CD4-positive, alpha-beta memory T cell (primary cell): ENCODE measurements around the gene BIVM. TPM values are rescaled to one million over a fixed set of nuclear protein-coding genes. Genes with fewer than 3 reads are reported as not detected.

ENCODE experiments used
- CTCF ChIA-PET: fragments of 350-600 bp; sonication (Branson Sonifier 250); formaldehyde crosslinking; loops from one replicate; lab custom pipeline; 2021; ENCODE audit warnings: inconsistent platforms; ENCODE audit not compliant: partially characterized antibody; lab: Charles Lee
- POLR2A ChIA-PET: fragments of 350-600 bp; sonication (Branson Sonifier 250); formaldehyde crosslinking; loops from one replicate; lab custom pipeline; 2021; ENCODE audit not compliant: partially characterized antibody; lab: Charles Lee
- DNase-seq, 5 donors: peaks; one replicate each; pipeline versions ENCODE4 v3.0.0 to v3.0.0-alpha.2; 2020 to 2022; ENCODE audit warnings: mixed read lengths in 1 of 5
- H3K27ac ChIP-seq: one replicate; pipeline ENCODE4 v1.7.0; 2013; ENCODE audit warnings: low read depth, low read length
- H3K27me3 ChIP-seq: 2 replicates; pipeline ENCODE4 v1.7.0; 2013; ENCODE audit warnings: mild to moderate bottlenecking, low read length, moderate library complexity; ENCODE audit not compliant: insufficient read depth
- H3K36me3 ChIP-seq: 2 replicates; pipeline ENCODE4 v1.7.0; 2013; ENCODE audit warnings: mild to moderate bottlenecking, low read length, moderate library complexity; ENCODE audit not compliant: insufficient read depth
- H3K4me1 ChIP-seq: 2 replicates; pipeline ENCODE4 v1.7.0; 2013; ENCODE audit warnings: mild to moderate bottlenecking, low read length, moderate library complexity; ENCODE audit not compliant: insufficient read depth
- H3K4me3 ChIP-seq, 2 donors: one replicate each; pipeline ENCODE4 v1.7.0; 2013; ENCODE audit warnings: low read length in 2 of 2, mild to moderate bottlenecking in 1 of 2
- H3K9me3 ChIP-seq, 2 donors: one replicate each; pipeline ENCODE4 v1.7.0; 2013; ENCODE audit warnings: low read length in 2 of 2, control low read depth in 1 of 2; ENCODE audit not compliant: control insufficient read depth in 1 of 2
- H3K27ac Mint-ChIP-seq, 7 donors: one replicate each; pipeline ENCODE4 v1.8.0; 2020 to 2021; ENCODE audit warnings: mixed read lengths in 7 of 7, mild to moderate bottlenecking in 6 of 7, inconsistent platforms in 3 of 7, moderate library complexity in 3 of 7
- H3K27me3 Mint-ChIP-seq, 2 donors: one replicate each; pipeline ENCODE4 v1.8.0; 2020 to 2021; ENCODE audit warnings: mixed read lengths in 2 of 2
- H3K36me3 Mint-ChIP-seq, 2 donors: one replicate each; pipeline ENCODE4 v1.8.0; 2020 to 2021; ENCODE audit warnings: mixed read lengths in 2 of 2, inconsistent platforms in 1 of 2, mild to moderate bottlenecking in 1 of 2
- H3K4me1 Mint-ChIP-seq, 4 donors: one replicate each; pipeline ENCODE4 v1.8.0; 2020 to 2021; ENCODE audit warnings: mixed read lengths in 4 of 4, mild to moderate bottlenecking in 1 of 4
- H3K4me3 Mint-ChIP-seq, 8 donors: one replicate each; pipeline ENCODE4 v1.8.0; 2020 to 2021; ENCODE audit warnings: mixed read lengths in 8 of 8, mild to moderate bottlenecking in 7 of 8, moderate library complexity in 6 of 8, inconsistent platforms in 3 of 8
- H3K9me3 Mint-ChIP-seq, 8 donors: one replicate each; pipeline ENCODE4 v1.8.0; 2020 to 2021; ENCODE audit warnings: mixed read lengths in 8 of 8, mild to moderate bottlenecking in 5 of 8, inconsistent platforms in 3 of 8, moderate library complexity in 1 of 8
- intact Hi-C: fragments of 100-400 bp; cut with micrococcal nuclease; formaldehyde crosslinking; loops from one replicate; pipeline ENCODE4 v1.15.1; 2023
- polyA plus RNA-seq, 2 donors: library from polyadenylated mRNA; unstranded; fragments of 300-500 nt; fragmentation: Illumina TruSeq; gene quantifications; one replicate each; pipeline ENCODE4 v1.2.3, GENCODE V29; 2021
- total RNA-seq, 2 experiments: library from RNA; stranded (reverse); gene quantifications; one replicate each; pipeline ENCODE4 v1.2.3, GENCODE V29; 2021

The BIVM gene
- total and polyA plus RNA-seq, 4 experiments from 2014 or later: 7.4 to 10.9 (median 9.8) TPM

DNA sequence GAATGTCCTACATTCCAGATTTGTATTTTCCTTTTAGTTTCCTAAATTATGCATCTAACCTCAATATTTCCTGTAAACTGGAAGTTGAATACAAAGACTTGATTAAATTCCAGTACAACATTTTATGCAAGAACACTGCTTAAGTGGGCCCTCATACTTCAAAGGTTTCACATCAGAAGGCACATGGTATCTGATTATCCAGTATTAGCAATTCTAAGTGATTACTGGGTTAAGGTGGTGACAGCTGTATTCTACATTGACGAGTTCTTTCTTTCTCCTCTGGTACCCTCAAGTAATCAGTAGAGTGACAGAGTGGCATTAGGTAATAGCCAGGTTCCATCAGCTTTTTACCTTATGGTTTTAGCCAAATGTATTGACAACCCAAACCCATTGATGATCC lies 18.3 kb downstream of the BIVM start:
- intact Hi-C loops: no loop called here
- H3K9me3 ChIP-seq: no peaks in the 10 kb centered on the region
- peaks cover 5% of the 10 kb centered on the region for H3K36me3 ChIP-seq
- Mint-ChIP-seq H3K4me3 (no peak overlapping the region), H3K36me3 (peaks cover 31 to 32% of the 10 kb centered on the region in 2 donors), H3K27ac (no peak overlapping the region), H3K27me3 (no peaks in the 10 kb centered on the region), H3K4me1 (peaks cover 3 to 7% (median 6%) of the 10 kb centered on the region in 4 donors), H3K9me3 (peaks cover 0 to 1% (median 0%) of the 10 kb centered on the region in 8 donors)
- DNase-seq: no peak
- H3K27ac ChIP-seq: no peak overlapping the region
- POLR2A ChIA-PET: no interaction called here
- H3K27me3 ChIP-seq: no peaks in the 10 kb centered on the region
- CTCF ChIA-PET: no interaction called here
- no peak overlapping the region for H3K4me3 ChIP-seq
- H3K4me1 ChIP-seq: peaks cover 4% of the 10 kb centered on the region

DNA sequence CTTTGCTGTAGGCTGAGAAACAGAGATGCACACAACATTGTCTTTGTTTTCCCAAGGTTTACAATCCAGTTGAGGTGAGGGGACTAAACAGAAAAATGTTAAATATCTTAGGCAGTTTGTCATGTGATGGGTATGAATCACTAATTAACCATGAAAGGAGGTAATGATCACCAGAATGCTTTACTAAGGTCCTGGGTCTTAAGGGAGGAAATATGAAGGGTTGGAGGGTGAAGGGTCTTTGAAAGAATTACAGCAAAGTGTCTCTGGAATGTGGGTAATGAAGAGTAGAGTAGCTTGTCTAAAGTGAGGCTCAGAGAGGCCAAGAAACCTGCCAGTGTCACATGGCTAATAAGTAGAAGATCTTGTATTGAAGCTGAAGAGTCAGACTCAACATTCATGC lies 19.0 kb downstream of the BIVM start:
- H3K36me3 Mint-ChIP-seq: peaks cover 35 to 36% of the 10 kb centered on the region in 2 donors
- H3K4me1 Mint-ChIP-seq: peaks cover 3 to 7% (median 6%) of the 10 kb centered on the region in 4 donors
- Histone ChIP-seq H3K9me3 (no peaks in the 10 kb centered on the region), H3K27me3 (no peaks in the 10 kb centered on the region), H3K27ac (no peak overlapping the region), H3K4me3 (no peak overlapping the region), H3K36me3 (peaks cover 5% of the 10 kb centered on the region), H3K4me1 (no peaks in the 10 kb centered on the region)
- H3K4me3 Mint-ChIP-seq: no peak overlapping the region
- CTCF ChIA-PET: no interaction called here
- peak overlapping the region in 1 of 7 donors; percentile 38 for H3K27ac Mint-ChIP-seq
- H3K9me3 Mint-ChIP-seq: no peaks in the 10 kb centered on the region
- intact Hi-C loops: no loop called here
- H3K27me3 Mint-ChIP-seq: no peaks in the 10 kb centered on the region
- POLR2A ChIA-PET: no interaction called here
- no peak for DNase-seq

DNA sequence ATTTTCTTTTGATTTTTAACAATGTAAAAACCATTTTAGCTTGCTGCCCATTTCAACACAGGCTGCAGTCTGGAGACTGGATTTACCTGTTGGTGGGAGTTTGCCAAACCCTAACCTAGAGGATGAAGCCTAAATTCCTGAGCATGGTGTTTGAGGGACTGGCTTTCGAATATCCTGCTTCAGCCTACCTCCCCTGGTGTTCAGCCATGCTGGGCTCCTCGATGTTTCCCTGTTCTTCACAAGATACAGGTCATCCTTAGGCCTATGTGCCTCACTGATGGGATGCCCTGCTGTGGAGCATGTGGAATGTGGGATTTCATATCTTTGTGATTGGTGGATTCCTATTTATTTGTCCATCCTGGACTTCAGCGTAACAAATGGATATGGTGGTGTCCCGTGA lies 26.5 kb downstream of the BIVM start:
- POLR2A ChIA-PET: no interaction called here
- CTCF ChIA-PET: no interaction called here

DNA sequence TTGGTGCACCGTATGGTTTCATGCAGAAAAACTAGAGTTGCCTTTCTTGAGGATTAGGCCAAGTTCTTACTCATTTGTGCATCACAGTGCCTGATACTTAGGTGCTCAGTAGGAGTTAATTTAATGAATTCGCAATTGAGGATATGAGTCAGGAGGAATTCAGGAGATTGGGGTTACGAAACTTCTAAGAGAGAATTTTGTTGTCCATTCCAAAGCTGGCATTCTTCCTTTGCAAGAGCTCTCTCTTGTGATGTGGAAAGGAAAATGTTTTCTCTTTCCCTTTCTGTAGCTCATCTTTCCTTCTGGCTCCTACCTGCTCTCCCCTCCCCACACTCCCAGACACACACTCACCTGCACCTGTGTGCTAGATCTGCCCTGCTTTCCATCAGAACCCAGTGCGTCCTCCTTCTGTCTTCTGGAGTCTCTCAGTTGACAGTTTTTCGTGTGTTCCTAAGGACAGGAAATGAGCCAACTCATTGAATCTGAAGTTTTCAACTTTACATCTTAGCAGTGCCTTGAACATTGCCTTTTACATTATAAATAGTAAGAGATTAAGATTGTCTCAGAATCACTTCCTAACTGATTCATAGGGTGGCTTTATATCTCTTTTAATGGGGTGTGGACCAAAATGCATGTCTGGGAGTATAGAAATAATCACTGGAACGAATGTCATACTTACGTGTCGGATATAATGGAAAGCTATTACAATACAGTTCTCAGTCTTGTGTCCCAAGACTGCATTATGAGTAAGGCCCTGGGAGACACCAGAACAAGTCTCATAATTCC lies 27.2 kb downstream of the BIVM start:
- Mint-ChIP-seq H3K27ac (peak overlapping the region in 3 of 7 donors; percentile 20 to 58 (median 24)), H3K27me3 (no peaks in the 10 kb centered on the region), H3K9me3 (no peaks in the 10 kb centered on the region), H3K4me3 (no peak overlapping the region), H3K4me1 (no peaks in the 10 kb centered on the region), H3K36me3 (peaks cover 23 to 30% of the 10 kb centered on the region in 2 donors)
- Histone ChIP-seq H3K27ac (no peak overlapping the region), H3K4me1 (no peaks in the 10 kb centered on the region), H3K36me3 (no peaks in the 10 kb centered on the region), H3K27me3 (no peaks in the 10 kb centered on the region), H3K4me3 (no peak overlapping the region), H3K9me3 (no peaks in the 10 kb centered on the region)
- CTCF ChIA-PET: no interaction called here
- no peak for DNase-seq
- intact Hi-C loops: no loop called here
- POLR2A ChIA-PET: interaction anchor here (1.1 kb wide), 1 partner anchor 19 kb away, joined by 3 read pairs; the partner anchor contains the start of gene ERCC5

More for the DNA sequence above, 26.5 kb downstream of the BIVM start:
- Histone ChIP-seq H3K4me1 (no peaks in the 10 kb centered on the region), H3K9me3 (no peaks in the 10 kb centered on the region), H3K27me3 (no peaks in the 10 kb centered on the region), H3K36me3 (no peaks in the 10 kb centered on the region), H3K4me3 (no peak overlapping the region), H3K27ac (no peak overlapping the region)
- H3K36me3 Mint-ChIP-seq: peaks cover 23 to 30% of the 10 kb centered on the region in 2 donors
- DNase-seq: no peak
- no peaks in the 10 kb centered on the region for H3K27me3 Mint-ChIP-seq
- no peaks in the 10 kb centered on the region for H3K9me3 Mint-ChIP-seq
- intact Hi-C loops: no loop called here
- peak overlapping the region in 2 of 7 donors; percentile 4 to 58 for H3K27ac Mint-ChIP-seq
- H3K4me3 Mint-ChIP-seq: no peak overlapping the region
- no peaks in the 10 kb centered on the region for H3K4me1 Mint-ChIP-seq

DNA sequence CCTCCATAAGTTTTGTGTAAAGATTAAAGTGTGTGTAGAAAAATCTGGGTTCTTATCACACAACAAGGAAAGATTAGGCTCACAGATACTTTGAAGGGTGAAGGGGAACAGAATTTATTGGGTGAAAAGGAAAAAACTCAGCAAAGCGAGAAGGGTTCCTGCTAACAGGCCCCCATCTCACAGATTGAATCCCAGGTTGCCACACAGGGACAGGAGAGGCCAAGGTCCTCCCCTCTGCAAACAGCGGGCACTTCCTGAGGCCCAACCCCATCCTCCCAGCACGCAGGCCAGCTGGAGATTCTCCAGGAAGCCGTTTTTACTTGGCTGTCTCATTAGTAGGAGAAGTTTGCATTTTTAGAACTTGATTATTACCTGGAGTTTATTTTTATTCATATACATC lies 31.7 kb downstream of the BIVM start:
- no peaks in the 10 kb centered on the region for H3K9me3 Mint-ChIP-seq
- H3K27me3 ChIP-seq: no peaks in the 10 kb centered on the region
- POLR2A ChIA-PET: interaction anchor here (1.4 to 2.0 kb wide), 2 partner anchors 15 to 31 kb away, joined by 3 to 8 read pairs; partner anchors contain the start of gene ERCC5

DNA sequence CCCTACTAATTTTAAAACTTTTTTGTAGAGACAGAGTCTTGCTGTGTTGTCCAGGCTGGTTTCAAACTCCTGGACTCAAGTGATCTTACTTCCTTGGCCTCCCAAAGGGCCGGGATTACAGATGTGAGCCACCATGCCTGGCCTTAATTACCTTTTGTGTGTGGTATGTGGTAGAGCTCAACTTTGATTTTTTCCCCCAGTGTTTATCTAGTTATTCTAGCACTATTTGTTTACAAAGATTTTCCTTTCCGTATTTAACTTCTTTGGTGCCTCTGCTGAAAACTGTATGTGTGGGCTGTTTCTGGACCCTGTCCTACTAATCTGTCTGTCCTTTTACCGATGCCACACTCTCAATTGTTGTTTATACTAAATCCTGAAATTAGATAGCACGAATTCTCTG lies 37.6 kb downstream of the BIVM start:
- no peak overlapping the region for H3K4me3 Mint-ChIP-seq
- Histone ChIP-seq H3K36me3 (no peaks in the 10 kb centered on the region), H3K9me3 (no peaks in the 10 kb centered on the region), H3K27ac (no peak overlapping the region), H3K4me1 (no peaks in the 10 kb centered on the region), H3K27me3 (no peaks in the 10 kb centered on the region), H3K4me3 (no peak overlapping the region)
- H3K36me3 Mint-ChIP-seq: peaks cover 8 to 19% of the 10 kb centered on the region in 2 donors
- no peaks in the 10 kb centered on the region for H3K4me1 Mint-ChIP-seq
- DNase-seq: no peak
- H3K27me3 Mint-ChIP-seq: no peaks in the 10 kb centered on the region
- no peak overlapping the region for H3K27ac Mint-ChIP-seq
- ChIA-PET CTCF (interaction anchor here (1.5 kb wide), 1 partner anchor 255 kb away, joined by 4 read pairs; no protein-coding TSS in a partner anchor), POLR2A (interaction anchor here (1.1 kb wide), 1 partner anchor 9 kb away, joined by 9 read pairs; the partner anchor contains the start of gene ERCC5)
- H3K9me3 Mint-ChIP-seq: no peaks in the 10 kb centered on the region
- intact Hi-C loops: no loop called here

More for the DNA sequence above, 31.7 kb downstream of the BIVM start:
- Mint-ChIP-seq H3K4me3 (no peak overlapping the region), H3K27me3 (no peaks in the 10 kb centered on the region), H3K27ac (no peak overlapping the region), H3K4me1 (no peaks in the 10 kb centered on the region), H3K36me3 (peaks cover 10 to 13% of the 10 kb centered on the region in 2 donors)
- Histone ChIP-seq H3K27ac (no peak overlapping the region), H3K4me1 (no peaks in the 10 kb centered on the region), H3K4me3 (no peak overlapping the region), H3K36me3 (no peaks in the 10 kb centered on the region), H3K9me3 (no peaks in the 10 kb centered on the region)
- no peak for DNase-seq
- CTCF ChIA-PET: interaction anchor here (1.5 kb wide), 1 partner anchor 15 kb away, joined by 4 read pairs; the partner anchor contains the start of gene ERCC5
- intact Hi-C loops: no loop called here

DNA sequence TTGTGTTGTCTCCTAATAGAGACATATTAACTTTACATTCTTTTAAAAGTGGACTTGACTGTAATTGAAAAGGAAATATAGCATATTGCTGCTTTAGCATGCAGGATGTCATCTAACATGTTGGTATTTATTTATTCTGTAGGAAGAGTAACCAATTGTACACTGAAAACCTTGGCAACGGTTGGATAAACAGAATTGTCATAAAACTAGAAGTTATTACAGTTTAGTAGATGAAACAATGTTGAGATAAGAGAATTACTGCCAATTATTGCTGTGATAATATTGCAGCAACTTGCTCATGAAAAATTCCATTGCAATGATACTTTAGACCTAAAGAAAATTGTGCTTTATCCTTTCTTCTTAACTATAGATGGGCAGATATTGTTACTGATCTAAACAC lies 39.4 kb downstream of the BIVM start:
- no peak for DNase-seq
- POLR2A ChIA-PET: no interaction called here

More for the DNA sequence above, 39.4 kb downstream of the BIVM start:
- Mint-ChIP-seq H3K36me3 (peaks cover 8 to 19% of the 10 kb centered on the region in 2 donors), H3K27ac (no peak overlapping the region), H3K9me3 (no peaks in the 10 kb centered on the region), H3K4me3 (no peak overlapping the region), H3K27me3 (no peaks in the 10 kb centered on the region), H3K4me1 (no peaks in the 10 kb centered on the region)
- H3K9me3 ChIP-seq: no peaks in the 10 kb centered on the region
- CTCF ChIA-PET: no interaction called here
- no peaks in the 10 kb centered on the region for H3K36me3 ChIP-seq
- H3K4me3 ChIP-seq: no peak overlapping the region
- H3K4me1 ChIP-seq: no peaks in the 10 kb centered on the region
- no peaks in the 10 kb centered on the region for H3K27me3 ChIP-seq
- no peak overlapping the region for H3K27ac ChIP-seq
- intact Hi-C loops: no loop called here
